HepG2 (cell line): ENCODE results near the gene PRR14. TPM values are rescaled to one million over a fixed set of nuclear protein-coding genes. Genes with fewer than 3 reads are reported as not detected.

Experiments used
- CHD4 ChIP-seq: fragments of 200-600 bp; sonication (generic); IDR thresholded peaks from 2 replicates; pipeline ENCODE4 v1.7.0; 2017; ENCODE audit warnings: mild to moderate bottlenecking, low read length, borderline replicate concordance
- CTCF ChIP-seq: sonication (generic); formaldehyde crosslinking; IDR thresholded peaks from 2 replicates; pipeline ENCODE4 v1.5.0; 2020; ENCODE audit warnings: mild to moderate bottlenecking, missing genetic modification reagents, moderate library complexity
- GLI4 ChIP-seq: sonication (generic); formaldehyde crosslinking; IDR thresholded peaks from 2 replicates; pipeline ENCODE4 v1.5.1; 2020; ENCODE audit warnings: missing genetic modification reagents, mild to moderate bottlenecking, moderate library complexity, borderline replicate concordance
- HNF1B ChIP-seq: sonication (generic); formaldehyde crosslinking; IDR thresholded peaks from 2 replicates; pipeline ENCODE4 v1.5.1; 2020; ENCODE audit warnings: mild to moderate bottlenecking, moderate library complexity, missing genetic modification reagents
- MEIS1 ChIP-seq: sonication (generic); formaldehyde crosslinking; IDR thresholded peaks from 2 replicates; pipeline ENCODE4 v1.9.0; 2021; ENCODE audit warnings: mild to moderate bottlenecking, missing genetic modification reagents, moderate library complexity, borderline replicate concordance
- RBM22 ChIP-seq: fragments of 200-400 bp; formaldehyde crosslinking; optimal IDR thresholded peaks from 2 replicates; pipeline ENCODE3; 2017; ENCODE audit warnings: mild to moderate bottlenecking, low read length, moderate library complexity
- RNF219 ChIP-seq: sonication (generic); formaldehyde crosslinking; IDR thresholded peaks from 2 replicates; pipeline ENCODE4 v1.5.0; 2020; ENCODE audit warnings: mild to moderate bottlenecking, missing genetic modification reagents
- TOPORS ChIP-seq: sonication (generic); formaldehyde crosslinking; IDR thresholded peaks from 2 replicates; pipeline ENCODE4 v1.8.0; 2023; ENCODE audit warnings: mild to moderate bottlenecking, missing genetic modification reagents
- ZBTB43 ChIP-seq: sonication (generic); formaldehyde crosslinking; conservative IDR thresholded peaks from 2 replicates; pipeline ENCODE4 v1.4.0; 2020; ENCODE audit warnings: missing genetic modification reagents
- ZFYVE20 ChIP-seq: sonication (generic); formaldehyde crosslinking; IDR thresholded peaks from 2 replicates; pipeline ENCODE4 v1.8.0; 2023; ENCODE audit warnings: low read depth, mild to moderate bottlenecking, moderate library complexity, missing genetic modification reagents, borderline replicate concordance
- ZNF354B ChIP-seq: sonication (generic); formaldehyde crosslinking; IDR thresholded peaks from 2 replicates; pipeline ENCODE4 v1.8.0; 2022; ENCODE audit warnings: mild to moderate bottlenecking, missing genetic modification reagents
- ZNF605 ChIP-seq: sonication (generic); formaldehyde crosslinking; IDR thresholded peaks from 2 replicates; pipeline ENCODE4 v1.8.0; 2022; ENCODE audit warnings: mild to moderate bottlenecking, missing genetic modification reagents
- polyA plus RNA-seq, 8 experiments: library from polyadenylated mRNA; depleted of rRNA in 3 of 8; stranded (reverse) in 7 of 8; unstranded in 1 of 8; fragments of >200 nt; fragmentation: Illumina TruSeq in 4 of 8; extraction: Trizol in 4 of 8; gene quantifications; 2 replicates each; pipeline versions ENCODE4 v1.2.1 to v1.2.3, GENCODE V29; 2011 to 2016; ENCODE audit warnings: low read depth in 4 of 8, missing spikeins in 1 of 8, mixed read lengths in 1 of 8; ENCODE audit not compliant: insufficient read depth in 1 of 8
- total RNA-seq, 5 experiments: library from RNA; depleted of rRNA; stranded (reverse); fragments of >200 nt; fragmentation: Illumina TruSeq; extraction: Trizol; gene quantifications; 2 replicates each; pipeline ENCODE4 v1.2.3, GENCODE V29; 2016; ENCODE audit warnings: low read depth in 1 of 5
- TF ChIP-seq, protein P1 (sequence below): sonication (generic); formaldehyde crosslinking; IDR thresholded peaks from 2 replicates; pipeline ENCODE4 v1.4.0; 2020; ENCODE audit warnings: missing genetic modification reagents
- TF ChIP-seq, protein P2 (sequence below): sonication (generic); formaldehyde crosslinking; IDR thresholded peaks from 2 replicates; pipeline ENCODE4 v1.9.0; 2021; ENCODE audit warnings: missing genetic modification reagents, borderline replicate concordance
- TF ChIP-seq, protein P3 (sequence below): IDR thresholded peaks from 2 replicates; pipeline ENCODE4 v1.6.1; 2016; ENCODE audit warnings: low read depth, control low read depth

PRR14 gene
- total and polyA plus RNA-seq, 2 of the 13 experiments (the other 11 are each of a cell fraction or from before 2014, with no cell fraction given), result 8.4 to 11.0 TPM

GRCh38 chr16:30609002-30609925 is 41.5 kb upstream of the PRR14 start (continued):
- TF ChIP-seq MEIS1 (CRISPR knock-in tag) (0 out of 2 replicates have a peak, but pooled peaks have one; percentile 14), ZBTB43 (CRISPR knock-in tag) (no peak), RBM22 (no peak), HNF1B (CRISPR knock-in tag) (no peak), GLI4 (CRISPR knock-in tag) (no peak), RNF219 (0 out of 2 replicates have a peak, but pooled peaks have one; percentile 4), CTCF (CRISPR knock-in tag) (no peak), TOPORS (no peak; the same call in 1 of the 2 replicates), CHD4 (0 out of 2 replicates have a peak, but pooled peaks have one; percentile 10), ZFYVE20 (CRISPR knock-in tag) (no peak), ZNF605 (CRISPR knock-in tag) (no peak), ZNF354B (CRISPR knock-in tag) (no peak)
- TF ChIP-seq, protein P1, sequence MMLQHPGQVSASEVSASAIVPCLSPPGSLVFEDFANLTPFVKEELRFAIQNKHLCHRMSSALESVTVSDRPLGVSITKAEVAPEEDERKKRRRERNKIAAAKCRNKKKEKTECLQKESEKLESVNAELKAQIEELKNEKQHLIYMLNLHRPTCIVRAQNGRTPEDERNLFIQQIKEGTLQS (CRISPR knock-in tag), result peak; percentile 13; the same call in 1 of the 2 replicates
- TF ChIP-seq, protein P2, sequence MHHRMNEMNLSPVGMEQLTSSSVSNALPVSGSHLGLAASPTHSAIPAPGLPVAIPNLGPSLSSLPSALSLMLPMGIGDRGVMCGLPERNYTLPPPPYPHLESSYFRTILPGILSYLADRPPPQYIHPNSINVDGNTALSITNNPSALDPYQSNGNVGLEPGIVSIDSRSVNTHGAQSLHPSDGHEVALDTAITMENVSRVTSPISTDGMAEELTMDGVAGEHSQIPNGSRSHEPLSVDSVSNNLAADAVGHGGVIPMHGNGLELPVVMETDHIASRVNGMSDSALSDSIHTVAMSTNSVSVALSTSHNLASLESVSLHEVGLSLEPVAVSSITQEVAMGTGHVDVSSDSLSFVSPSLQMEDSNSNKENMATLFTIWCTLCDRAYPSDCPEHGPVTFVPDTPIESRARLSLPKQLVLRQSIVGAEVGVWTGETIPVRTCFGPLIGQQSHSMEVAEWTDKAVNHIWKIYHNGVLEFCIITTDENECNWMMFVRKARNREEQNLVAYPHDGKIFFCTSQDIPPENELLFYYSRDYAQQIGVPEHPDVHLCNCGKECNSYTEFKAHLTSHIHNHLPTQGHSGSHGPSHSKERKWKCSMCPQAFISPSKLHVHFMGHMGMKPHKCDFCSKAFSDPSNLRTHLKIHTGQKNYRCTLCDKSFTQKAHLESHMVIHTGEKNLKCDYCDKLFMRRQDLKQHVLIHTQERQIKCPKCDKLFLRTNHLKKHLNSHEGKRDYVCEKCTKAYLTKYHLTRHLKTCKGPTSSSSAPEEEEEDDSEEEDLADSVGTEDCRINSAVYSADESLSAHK (CRISPR knock-in tag), result no peak
- TF ChIP-seq, protein P3, sequence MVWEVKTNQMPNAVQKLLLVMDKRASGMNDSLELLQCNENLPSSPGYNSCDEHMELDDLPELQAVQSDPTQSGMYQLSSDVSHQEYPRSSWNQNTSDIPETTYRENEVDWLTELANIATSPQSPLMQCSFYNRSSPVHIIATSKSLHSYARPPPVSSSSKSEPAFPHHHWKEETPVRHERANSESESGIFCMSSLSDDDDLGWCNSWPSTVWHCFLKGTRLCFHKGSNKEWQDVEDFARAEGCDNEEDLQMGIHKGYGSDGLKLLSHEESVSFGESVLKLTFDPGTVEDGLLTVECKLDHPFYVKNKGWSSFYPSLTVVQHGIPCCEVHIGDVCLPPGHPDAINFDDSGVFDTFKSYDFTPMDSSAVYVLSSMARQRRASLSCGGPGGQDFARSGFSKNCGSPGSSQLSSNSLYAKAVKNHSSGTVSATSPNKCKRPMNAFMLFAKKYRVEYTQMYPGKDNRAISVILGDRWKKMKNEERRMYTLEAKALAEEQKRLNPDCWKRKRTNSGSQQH (CRISPR knock-in tag), result 0 out of 2 replicates have a peak, but pooled peaks have one; percentile 32
